SH-SY5Y (cell line): Measurements from ENCODE around the gene STX7.

Experiments
- GATA2 ChIP-seq: IDR thresholded peaks from 2 replicates; pipeline ENCODE4 v1.6.1; 2011; ENCODE audit warnings: mild to moderate bottlenecking, low read depth, low read length
- GATA3 ChIP-seq: IDR thresholded peaks from 2 replicates; pipeline ENCODE4 v1.6.1; 2011; ENCODE audit warnings: low read depth, mild to moderate bottlenecking, low read length, moderate library complexity

GRCh38 chr6:132401618-132402285 is 111.2 kb downstream of the STX7 start:
- TF ChIP-seq GATA2 (no peak), GATA3 (no peak)
